HT1080 (cell line): ENCODE data around the gene CCDC178. TPM values are rescaled to one million over a fixed set of nuclear protein-coding genes. Genes with fewer than 3 reads are reported as not detected.
A peak's percentile ranks its signal among the peaks of the same experiment; 100 is the strongest.
"Not testable (repeated sequence)": the region's sequence is repeated elsewhere in the genome, so short reads cannot be mapped to it uniquely, and the experiment has no call there.

Experiments
- DNase-seq: peaks from one replicate; pipeline ENCODE4 v3.0.0-alpha.2; 2015; ENCODE audit warnings: low read depth
- polyA plus RNA-seq, 2 experiments: library from polyadenylated mRNA; depleted of rRNA; stranded (reverse); fragments of >200 nt; gene quantifications; 2 replicates each; pipeline ENCODE4 v1.2.3, GENCODE V29; 2015
- total RNA-seq: library from RNA; depleted of rRNA; stranded (reverse); fragments of >200 nt; shearing (Covaris generic); gene quantifications from 2 replicates; pipeline ENCODE4 v1.2.3, GENCODE V29; 2014; rRNA removed

CCDC178 gene, protein sequence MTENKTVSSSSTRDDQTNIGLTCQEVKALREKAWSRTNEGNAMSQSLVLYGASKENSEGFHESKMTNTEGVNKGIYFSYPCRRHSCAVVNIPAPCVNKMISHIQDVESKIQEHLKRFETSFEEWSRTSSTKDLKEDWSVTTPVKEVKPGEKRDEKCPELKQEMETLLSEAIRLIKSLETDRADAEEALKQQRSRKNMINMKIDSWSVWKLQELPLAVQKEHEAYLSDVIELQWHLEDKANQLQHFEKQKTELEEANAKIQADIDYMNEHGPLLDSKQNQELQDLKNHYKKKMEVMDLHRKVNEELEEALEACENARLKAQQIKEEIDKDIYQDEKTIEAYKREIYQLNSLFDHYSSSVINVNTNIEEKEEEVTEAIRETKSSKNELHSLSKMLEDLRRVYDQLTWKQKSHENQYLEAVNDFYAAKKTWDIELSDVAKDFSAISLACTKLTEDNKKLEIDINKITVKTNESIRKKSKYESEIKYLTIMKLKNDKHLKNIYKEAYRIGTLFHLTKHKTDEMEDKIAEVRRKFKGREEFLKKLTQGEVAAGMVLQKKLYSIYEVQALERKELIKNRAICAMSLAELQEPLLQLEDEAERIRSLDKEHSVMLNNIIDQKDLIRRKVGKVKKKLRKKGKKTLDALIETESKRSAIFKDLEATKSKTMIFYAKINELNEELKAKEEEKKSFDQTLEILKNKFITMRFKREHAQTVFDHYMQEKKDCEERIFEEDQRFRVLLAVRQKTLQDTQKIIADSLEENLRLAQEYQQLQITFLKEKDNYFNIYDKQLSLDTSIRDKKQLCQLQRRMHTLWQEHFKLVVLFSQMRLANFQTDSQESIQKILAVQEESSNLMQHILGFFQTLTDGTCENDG
- total RNA-seq, result 0.03 TPM in 1 of 2 replicates, not detected in the other
- 0.13 TPM in 1 of 2 replicates, not detected in the other for polyA plus RNA-seq (2015; cell fraction: cytosol; rRNA removed)
- polyA plus RNA-seq (2015; cell fraction: nucleus; rRNA removed), result 0.17 TPM in 1 of 2 replicates, not detected in the other

DNA sequence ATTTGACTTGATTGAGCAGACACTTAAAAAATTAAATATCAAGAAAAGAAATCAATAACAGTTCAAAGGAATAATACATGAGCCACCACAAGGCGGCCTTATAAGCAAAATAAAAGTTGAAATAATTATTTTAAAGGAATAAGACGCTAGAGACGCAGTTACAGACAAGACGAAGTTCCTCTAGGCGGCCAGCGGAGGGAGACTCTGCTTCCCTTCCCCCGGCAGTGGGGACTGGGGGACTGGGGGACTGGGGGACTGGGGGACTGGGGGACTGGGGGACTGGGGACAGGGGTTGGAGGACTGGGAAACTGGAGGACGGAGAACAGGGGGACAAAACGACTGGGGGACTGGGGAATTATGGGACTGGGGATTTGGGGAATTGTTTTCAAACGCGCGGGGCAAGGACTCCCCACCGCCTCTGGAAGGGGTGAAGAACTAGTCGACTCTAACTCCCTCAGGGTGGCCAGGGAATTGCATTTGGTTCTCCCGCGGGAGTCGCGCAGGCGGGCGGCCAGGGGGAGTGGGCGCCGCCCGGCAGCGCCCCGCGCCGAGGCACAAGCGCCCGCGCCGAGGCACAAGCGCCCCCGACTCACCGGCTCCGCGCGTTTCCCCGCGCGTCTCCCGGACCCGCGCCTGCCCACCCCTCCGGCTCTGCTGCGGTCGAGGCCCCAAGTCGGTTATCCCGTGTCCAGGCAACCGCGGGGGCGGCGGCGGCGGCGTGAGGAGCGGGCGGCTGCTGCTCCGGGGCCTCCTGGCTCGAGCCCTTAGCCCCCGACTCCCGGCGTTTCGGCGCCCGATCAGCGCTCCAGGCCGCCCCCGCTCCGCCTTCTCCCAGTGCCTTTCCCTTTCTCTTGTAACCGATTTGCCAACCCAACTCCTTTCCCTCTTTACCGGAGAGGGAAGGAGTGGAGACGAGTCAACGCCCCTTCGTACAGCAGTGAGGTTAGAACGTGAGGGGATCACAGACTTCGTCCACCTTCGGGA, at the start of gene CCDC178:
Gene CCDC178, minus strand, starts transcription at position 662 of the 984 bp plus-strand sequence. CDS start 28,633 bp downstream, outside the sequence.
- peak; percentile 6 for DNase-seq

DNA sequence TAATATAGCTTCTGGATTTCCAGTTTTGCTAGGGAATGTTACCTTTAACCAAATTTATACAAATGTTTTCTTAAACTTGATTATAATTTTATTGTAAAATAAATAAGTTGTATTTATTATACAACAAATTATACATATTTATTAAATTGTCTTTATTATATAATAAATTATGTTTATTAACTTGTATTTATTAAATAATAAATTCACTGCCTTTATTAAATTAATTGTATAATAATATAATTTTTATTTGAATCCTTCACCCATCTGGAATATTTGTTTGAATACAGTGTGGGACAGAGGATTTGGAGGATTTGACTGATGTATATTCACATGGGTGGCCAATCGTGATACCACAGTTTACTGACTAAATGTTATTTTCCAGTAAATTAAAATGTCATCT, 43.4 kb upstream of the CCDC178 start:
- DNase-seq, result no peak

DNA sequence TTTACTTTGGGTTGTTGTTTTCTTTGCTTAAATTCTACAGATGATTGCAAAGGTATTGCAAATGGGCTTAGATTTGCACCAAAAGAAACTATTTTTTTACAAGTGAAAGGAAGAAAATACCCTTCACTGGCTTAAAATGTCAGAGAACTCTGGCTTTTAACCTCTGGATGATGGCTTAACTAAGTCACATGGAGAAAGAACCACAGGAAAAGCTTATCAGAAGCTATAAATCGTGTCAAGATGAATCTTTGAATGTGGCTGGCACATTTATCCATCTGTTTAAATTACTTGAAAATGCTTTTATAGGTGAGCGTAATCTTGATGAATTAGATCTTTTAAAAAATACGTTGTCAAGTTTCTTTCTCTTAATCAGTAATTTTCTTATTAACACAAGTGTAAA, 32.0 kb upstream of the CCDC178 start:
- no peak for DNase-seq

DNA sequence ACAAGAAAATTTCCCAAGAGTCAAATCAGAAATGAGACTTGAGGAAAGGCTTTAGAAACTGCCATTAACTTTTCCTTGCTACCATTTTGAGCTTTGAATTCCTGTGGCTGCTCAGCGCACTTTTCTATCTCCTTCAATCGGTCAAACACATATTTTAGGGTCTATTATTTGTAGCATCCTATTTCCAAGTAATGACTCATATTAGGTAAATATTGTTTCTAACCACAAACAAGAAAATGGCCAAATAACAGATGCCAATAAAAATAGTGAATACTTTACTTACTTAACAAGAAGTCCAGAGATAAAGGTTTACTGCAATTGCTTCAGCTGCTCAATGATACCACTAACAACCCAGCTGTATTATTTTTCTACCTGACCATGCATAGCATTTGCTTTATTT, 29.7 kb upstream of the CCDC178 start:
- DNase-seq, result no peak

DNA sequence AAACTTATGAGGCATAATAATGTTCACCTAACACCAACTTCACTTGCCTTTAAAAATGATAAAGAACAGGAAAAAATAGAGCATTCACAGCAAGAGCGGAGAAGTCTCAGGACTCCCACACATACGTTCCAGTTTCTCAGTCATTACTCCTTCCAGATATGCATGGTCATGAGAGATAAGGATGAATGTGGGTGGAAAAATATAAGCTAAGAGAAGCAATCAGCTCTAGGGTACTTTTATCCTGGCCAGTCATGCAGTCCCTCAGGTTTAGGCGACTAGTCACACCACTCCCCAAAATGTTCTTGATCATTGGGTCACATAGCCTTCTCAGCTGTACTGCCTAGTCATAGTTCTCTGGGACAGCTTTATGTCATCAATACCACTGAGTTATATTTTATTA, 29.2 kb upstream of the CCDC178 start:
- DNase-seq, result no peak

DNA sequence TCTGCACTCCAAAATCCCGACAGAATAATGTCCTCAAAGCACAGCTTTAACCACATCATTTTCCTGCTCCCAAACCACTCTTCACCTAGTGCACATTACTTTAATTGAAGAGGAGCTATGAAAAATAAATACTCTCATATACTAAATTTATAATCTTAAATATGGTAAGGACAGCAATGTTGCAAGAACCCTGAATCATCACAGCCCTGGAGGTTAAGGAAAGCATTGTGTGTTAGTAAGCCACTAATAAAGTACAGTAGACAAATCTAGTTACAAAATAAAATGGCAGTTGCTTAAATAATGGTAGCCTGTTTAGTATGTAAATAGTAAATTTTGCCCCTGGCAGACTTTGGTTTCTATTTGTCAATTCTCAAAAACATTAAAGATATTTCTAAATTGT, 27.0 kb upstream of the CCDC178 start:
- no peak for DNase-seq

DNA sequence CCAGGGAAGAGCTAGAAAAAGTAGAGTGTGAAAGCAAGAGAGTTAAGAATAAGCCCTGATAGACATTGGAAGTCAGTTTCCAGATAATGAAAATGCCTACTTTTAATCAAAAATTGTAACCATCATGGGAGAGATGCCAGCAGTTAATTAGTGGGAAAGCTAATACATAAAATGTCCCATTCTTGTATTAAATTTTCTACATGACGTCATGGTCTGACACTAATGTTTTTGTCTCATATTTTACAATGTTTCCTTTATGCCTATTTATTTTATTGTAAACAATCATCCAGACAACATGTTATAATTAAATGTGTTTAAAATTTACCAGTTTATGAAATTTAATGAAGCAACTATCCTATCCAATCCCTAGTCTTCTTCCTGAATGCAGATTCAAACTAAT, 26.3 kb upstream of the CCDC178 start:
- no peak for DNase-seq

DNA sequence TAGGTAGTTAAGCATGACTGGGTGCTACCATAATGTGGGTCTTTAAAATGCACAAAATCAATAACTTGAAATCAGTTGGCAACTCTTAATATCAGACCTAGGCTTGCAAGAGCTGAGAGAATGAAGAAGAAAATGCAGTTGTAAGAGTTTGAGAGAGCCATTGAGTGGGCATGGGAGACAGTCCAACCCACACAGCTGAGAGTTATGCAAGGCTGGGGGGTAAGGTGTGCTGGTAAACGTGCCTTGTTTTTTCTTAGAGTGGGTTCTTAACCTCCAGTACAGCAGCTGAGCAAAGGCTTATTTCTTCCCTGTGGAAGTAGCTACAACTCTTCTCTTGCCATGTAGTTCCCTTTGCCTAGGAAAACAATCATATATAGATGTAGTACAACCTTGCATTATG, 20.2 kb upstream of the CCDC178 start:
- no peak for DNase-seq

DNA sequence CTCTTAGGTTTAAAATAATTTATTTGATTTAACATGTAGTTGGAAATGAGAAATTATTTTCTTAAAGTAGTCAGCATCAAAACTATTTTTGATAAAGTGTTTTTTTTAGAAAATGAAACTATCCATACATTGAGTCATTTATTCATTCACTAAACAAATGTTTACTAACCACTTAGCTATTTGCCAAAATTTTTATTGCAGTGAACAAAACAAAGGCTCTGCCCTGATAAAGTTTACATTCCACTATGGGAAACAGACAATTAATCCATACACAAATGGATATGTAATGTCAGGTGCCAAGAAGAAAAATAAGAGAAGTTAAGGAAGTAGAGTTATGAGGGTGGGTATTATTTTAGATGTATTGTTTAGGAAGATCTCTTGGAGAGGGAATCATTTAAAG, 19.1 kb upstream of the CCDC178 start:
- DNase-seq, result no peak

DNA sequence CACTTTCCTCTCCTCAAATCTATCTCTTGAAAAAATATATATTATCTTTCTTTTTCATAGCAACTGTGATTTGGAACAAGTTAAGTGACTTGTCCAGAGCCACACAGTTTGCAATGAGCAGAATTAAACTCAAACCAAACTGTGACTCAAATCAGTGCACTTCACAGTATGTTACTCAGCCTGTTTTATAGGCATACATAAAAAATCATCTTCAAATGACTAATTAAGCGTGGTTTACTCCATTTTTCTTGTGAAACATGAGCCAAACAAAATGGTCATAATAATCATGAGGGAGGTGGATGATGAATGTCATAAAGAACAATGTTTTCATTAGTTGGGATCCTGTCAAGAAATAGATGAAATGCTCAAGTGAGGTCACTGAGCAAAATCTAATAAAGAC, 6.1 kb upstream of the CCDC178 start:
- no peak for DNase-seq

DNA sequence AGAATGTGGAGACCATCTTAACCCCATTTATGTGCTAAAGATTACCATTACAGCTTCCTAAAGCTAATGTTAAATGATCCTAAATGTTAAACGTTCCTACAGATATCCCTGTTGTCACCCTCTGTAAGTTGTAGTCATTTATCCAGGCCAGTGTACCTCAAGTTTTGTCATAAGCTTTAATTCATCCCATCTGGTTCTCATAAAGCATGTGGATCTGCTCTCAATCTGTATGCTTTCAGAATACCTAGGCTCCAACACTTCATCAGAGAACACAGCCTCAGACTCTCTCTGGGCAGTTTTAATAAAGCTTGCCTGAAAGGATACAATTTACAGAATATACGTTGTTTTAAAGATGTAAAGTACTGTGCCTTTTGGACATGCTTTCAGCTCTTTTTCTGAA, 4.2 kb upstream of the CCDC178 start:
- DNase-seq, result no peak

DNA sequence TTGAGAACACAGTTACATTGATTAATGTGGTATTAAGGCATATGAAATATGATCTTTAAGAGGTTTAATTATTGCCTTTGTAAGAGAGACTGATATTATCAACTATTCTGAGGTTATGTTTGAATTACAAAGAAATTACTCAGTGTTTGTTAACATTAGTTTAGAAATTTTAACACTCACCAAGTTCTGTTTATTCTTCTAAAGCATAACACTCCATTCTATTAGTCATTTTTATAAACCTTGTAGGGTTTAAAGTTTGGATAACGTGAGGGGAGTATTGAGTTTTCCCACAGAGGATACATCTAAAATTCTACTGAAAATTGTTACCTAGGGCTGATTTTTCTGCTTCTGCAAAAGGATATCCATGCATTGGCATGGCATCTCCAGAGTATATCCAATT, 7.7 kb downstream of the CCDC178 start:
- no peak for DNase-seq

DNA sequence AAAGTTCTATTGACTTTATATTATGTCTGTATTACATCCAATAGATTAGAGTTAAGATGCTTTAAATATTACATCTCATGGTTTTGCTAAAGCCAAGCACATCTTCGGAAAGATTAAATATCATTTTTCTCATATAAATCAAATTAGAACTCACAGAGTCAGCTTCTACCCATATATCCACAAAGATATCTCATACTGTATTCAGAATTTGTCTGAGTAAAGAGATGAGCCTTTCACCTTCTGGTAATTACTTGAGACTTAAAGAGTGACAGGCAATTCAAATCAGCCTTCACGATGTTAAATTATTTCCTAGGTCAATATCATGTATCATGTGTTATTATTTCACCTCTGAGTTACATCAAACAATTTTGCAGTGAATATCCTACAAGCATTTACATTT, 13.0 kb downstream of the CCDC178 start:
- DNase-seq, result no peak

DNA sequence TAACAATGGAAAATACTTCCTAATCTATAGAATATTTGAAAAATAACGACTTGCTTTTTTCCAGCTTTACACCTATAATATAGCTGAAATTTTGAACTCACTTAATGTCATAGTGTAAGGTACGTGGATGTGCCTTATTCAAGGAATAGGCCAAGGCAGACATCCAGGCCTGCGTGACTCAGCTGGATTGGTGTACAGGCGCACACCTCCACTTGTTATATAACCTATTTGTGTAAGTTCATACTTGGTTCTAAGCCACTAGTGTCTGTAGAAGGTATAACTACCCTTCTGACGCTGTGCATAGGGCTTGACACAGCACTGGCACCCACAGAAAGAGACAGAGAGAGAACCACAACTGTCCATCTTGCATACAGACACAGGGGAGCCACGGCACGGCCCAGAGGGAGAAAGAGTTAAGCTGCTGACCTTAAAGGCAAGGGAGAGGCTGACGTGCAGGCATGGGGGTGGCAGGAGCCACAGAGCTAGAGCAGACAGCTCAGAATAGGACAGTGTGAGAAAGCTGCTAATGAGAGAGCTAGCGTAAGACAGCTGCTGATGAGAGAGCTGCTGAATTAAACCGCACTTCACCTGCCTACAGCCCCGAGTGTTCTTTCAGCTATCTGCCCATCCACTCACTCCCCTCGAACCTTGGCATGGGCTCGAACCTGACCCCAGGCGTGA, 16.1 kb downstream of the CCDC178 start:
- no peak for DNase-seq

DNA sequence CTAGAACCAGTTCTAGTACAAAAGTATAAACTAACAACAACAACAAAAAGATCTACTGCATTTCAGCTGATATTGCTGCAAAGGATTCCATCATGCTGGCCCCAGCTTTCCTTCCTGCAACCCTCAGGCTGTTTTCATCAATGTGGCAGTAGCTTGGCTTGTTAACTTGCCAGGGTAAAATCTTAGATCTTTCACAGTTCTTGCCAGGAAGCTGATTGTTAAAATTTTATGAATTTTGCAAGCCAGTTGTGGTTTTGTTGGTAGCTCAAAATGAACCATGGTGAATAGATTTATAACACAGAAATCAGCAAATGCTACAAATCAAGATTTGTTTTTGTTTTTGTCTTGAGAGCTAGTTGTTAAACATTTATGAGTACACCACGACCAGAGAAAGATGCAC, 19.3 kb downstream of the CCDC178 start:
- no peak for DNase-seq

DNA sequence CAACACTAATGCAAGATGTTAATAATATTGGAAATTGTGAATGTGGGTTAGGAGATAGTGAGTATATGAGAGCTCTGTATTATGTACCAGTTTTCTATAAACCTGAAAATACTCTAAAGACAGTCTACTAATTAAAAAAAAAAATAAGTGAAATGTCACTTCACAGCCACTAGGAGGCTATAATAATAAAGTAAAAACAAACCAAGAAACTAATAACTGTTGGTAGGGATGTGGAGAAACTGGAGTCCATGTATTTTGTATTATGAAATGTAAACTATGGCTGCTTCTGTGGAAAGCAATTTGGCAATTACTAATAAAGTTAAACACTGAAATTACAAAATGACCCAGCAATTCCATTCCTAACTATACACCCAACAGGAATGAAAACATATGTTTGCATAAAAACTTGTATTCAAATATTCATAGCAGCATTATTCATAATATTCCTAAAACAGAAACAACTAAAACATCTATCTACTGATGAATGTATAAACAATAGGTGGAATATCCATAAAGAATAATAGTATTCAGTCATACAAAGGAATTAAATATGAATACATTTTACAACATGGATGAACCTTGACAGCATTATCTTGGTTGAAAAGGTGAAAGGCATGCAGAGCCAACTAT, 36.2 kb downstream of the CCDC178 start:
- no peak for DNase-seq

DNA sequence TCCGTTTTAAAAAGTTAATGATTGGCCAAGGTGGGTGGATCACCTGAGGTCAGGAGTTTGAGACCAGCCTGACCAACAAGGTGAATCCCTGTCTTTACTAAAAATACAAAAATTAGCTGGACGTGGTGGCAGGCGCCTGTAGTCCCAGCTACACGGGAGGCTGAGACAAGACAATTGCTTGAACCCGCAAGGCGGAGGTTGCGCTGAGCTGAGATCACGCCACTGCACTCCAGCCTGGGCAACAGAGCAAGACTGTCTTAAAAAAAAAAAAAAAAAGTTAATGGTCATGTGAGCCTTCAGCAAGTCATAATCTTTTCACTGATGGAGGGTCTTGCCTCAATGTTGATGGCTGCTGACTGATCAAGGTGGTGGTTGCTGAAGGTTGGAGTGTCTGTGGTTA, 41.6 kb downstream of the CCDC178 start:
- DNase-seq, result not testable (repeated sequence)

DNA sequence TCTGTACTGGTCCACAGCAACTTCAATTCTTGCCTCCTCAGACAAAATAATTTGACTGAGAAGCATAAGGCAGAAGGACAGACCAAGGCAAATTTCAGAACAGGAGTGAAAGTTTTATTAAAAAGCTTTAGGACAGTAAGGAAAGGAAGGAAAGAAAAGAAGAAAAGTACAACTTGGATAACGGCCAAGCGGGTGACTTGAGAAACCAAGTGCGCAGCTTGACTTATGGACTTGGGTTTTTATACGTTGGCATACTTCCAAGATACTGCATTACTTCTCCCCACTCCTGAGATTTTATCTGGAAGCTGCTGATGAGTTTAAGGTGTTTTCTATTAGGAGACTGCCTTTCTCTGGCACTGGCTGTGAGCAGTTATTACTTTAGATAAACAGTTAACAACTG, 64.7 kb downstream of the CCDC178 start:
- no peak for DNase-seq

DNA sequence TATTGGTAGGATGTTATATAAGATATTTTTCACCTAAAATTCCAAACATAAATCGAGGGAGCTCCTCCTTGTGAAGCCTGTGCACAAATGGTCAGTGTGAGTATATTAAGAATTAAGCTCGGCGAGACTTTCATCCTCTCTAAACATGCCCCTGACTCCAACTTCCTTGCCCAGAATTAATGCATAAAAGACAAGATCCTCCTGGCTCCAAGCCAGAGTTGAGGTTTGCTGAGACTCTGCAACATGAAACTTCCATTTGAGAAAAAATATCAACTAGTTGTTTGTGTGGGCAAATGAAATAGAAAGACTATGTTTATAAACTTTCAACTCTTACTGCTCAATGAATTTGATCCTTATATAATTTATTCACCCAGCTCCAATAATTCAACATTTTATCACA, 68.1 kb downstream of the CCDC178 start:
- DNase-seq, result peak; percentile 3
